ENCODE results near the gene S100A3.

The S100A3 gene

DNA sequence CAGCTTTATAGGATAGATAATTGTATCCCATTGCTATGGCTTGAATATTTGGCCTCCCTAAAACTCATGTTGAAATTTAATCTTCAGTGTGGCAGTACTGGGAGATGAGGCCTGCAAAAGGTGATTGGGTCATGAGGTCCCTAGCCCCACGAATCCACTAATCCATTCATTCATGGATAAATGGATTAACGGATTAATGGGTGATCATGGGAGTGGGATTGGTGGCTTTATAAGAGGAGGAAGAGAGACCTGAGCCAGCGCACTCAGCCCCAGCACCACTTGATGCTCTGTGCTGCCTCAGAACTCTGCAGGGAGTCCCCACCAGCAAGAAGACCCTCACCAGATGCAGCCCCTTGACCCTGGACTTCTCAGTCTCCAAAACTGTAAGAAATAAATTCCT, 45.3 kb downstream of the S100A3 start:
- no peaks in the 10 kb centered on the region for H3K79me2 ChIP-seq (ENCODE audit: insufficient read depth, low read length)
- TF ChIP-seq EZH2 (IDR thresholded peaks at IDR 0.05; ENCODE audit: borderline replicate concordance, low read depth, low read length, severe bottlenecking) = no peak
- TF ChIP-seq, protein P1, sequence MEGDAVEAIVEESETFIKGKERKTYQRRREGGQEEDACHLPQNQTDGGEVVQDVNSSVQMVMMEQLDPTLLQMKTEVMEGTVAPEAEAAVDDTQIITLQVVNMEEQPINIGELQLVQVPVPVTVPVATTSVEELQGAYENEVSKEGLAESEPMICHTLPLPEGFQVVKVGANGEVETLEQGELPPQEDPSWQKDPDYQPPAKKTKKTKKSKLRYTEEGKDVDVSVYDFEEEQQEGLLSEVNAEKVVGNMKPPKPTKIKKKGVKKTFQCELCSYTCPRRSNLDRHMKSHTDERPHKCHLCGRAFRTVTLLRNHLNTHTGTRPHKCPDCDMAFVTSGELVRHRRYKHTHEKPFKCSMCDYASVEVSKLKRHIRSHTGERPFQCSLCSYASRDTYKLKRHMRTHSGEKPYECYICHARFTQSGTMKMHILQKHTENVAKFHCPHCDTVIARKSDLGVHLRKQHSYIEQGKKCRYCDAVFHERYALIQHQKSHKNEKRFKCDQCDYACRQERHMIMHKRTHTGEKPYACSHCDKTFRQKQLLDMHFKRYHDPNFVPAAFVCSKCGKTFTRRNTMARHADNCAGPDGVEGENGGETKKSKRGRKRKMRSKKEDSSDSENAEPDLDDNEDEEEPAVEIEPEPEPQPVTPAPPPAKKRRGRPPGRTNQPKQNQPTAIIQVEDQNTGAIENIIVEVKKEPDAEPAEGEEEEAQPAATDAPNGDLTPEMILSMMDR (IDR thresholded peaks at IDR 0.05; ENCODE audit: borderline replicate concordance, extremely low read depth, low read length, poor library complexity, severe bottlenecking) = no peak
- H3K4me1 ChIP-seq (ENCODE audit: insufficient read depth, low read length) = no peaks in the 10 kb centered on the region
- H3K9ac ChIP-seq (ENCODE audit: low read depth, low read length) = no peak overlapping the region
- DNase-seq = no peak
- no peak overlapping the region for H2AFZ ChIP-seq (ENCODE audit: low read depth, low read length)
- no peak overlapping the region for H3K4me3 ChIP-seq (ENCODE audit: low read depth in 1 of 2, low read length in 2 of 2)
- ATAC-seq (ENCODE audit: insufficient read depth, low read depth) = no peak
- no peaks in the 10 kb centered on the region for H4K20me1 ChIP-seq (ENCODE audit: insufficient read depth, low read length)
- no peaks in the 10 kb centered on the region for H3K9me3 ChIP-seq (ENCODE audit: insufficient read depth, low read length, severe bottlenecking)
- H3K27me3 ChIP-seq (ENCODE audit: insufficient read depth, low read length, poor library complexity) = peaks cover 10% of the 10 kb centered on the region
- H3K36me3 ChIP-seq (ENCODE audit: insufficient read depth, low read length) = no peaks in the 10 kb centered on the region
- no peak overlapping the region for H3K4me2 ChIP-seq (ENCODE audit: insufficient read depth, low read length)
- no peak overlapping the region for H3K27ac ChIP-seq (ENCODE audit: low read length)

DNA sequence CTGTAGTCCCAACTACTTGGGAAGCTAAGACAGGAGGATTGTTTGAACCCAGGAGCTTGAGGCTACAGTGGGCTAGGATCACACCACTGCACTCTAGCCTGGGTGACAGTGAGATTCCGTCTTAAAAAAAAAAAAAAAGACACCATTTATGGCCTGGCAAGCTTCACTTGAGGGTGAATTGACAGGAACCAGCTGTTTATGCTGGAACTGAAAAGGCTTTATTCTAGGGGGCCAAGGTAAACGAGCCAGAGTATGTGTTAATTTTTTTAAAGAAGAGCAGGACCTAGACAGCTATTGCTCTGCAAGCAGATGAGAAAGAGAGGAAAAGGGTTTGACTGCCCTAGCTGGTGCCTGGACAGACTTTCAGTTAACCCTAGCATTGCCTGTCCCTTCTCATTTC, 50.3 kb downstream of the S100A3 start:
- H3K27me3 ChIP-seq (ENCODE audit: insufficient read depth, low read length, poor library complexity) = peaks cover 17% of the 10 kb centered on the region
- no peak overlapping the region for H2AFZ ChIP-seq (ENCODE audit: low read depth, low read length)
- no peak overlapping the region for H3K4me3 ChIP-seq (ENCODE audit: low read depth in 1 of 2, low read length in 2 of 2)
- no peaks in the 10 kb centered on the region for H3K4me1 ChIP-seq (ENCODE audit: insufficient read depth, low read length)
- ATAC-seq (ENCODE audit: insufficient read depth, low read depth) (no peak), DNase-seq (no peak)
- H4K20me1 ChIP-seq (ENCODE audit: insufficient read depth, low read length) = no peaks in the 10 kb centered on the region
- TF ChIP-seq EZH2 (IDR thresholded peaks at IDR 0.05; ENCODE audit: borderline replicate concordance, low read depth, low read length, severe bottlenecking) = no peak
- TF ChIP-seq, protein P1 (IDR thresholded peaks at IDR 0.05; ENCODE audit: borderline replicate concordance, extremely low read depth, low read length, poor library complexity, severe bottlenecking) = no peak
- no peak overlapping the region for H3K9ac ChIP-seq (ENCODE audit: low read depth, low read length)
- H3K36me3 ChIP-seq (ENCODE audit: insufficient read depth, low read length) = no peaks in the 10 kb centered on the region
- no peak overlapping the region for H3K4me2 ChIP-seq (ENCODE audit: insufficient read depth, low read length)
- H3K79me2 ChIP-seq (ENCODE audit: insufficient read depth, low read length) = no peaks in the 10 kb centered on the region
- H3K9me3 ChIP-seq (ENCODE audit: insufficient read depth, low read length, severe bottlenecking) = no peaks in the 10 kb centered on the region
- H3K27ac ChIP-seq (ENCODE audit: low read length) = no peak overlapping the region

All from DND-41 (cell line).